HCT116 (cell line): ENCODE results near the gene PHLDA1. TPM values are rescaled to one million over a fixed set of nuclear protein-coding genes. Genes with fewer than 3 reads are reported as not detected.

Experiments used
- ATAC-seq: fragments of 200-7000 bp; cut with Tn5 transposase; 2 replicates; pipeline ENCODE4 v1.9.1; 2020; ENCODE audit warnings: mild to moderate bottlenecking, moderate library complexity
- BruUV-seq: library from RNA; stranded (reverse); fragments of 400-500 nt; replicated peaks from 2 replicates; lab custom pipeline; 2021; lab: Mats Ljungman, UMichigan
- CTCF ChIA-PET: fragments of 300-600 bp; sonication (Branson Sonifier 250); formaldehyde crosslinking; loops from one replicate; lab custom pipeline; 2021; ENCODE audit warnings: antibody characterized with exemption; lab: Charles Lee
- POLR2A ChIA-PET: fragments of 300-600, 350-600 bp; sonication (Branson Sonifier 250); formaldehyde crosslinking; loops from one replicate; lab custom pipeline; 2021; ENCODE audit warnings: antibody characterized with exemption; lab: Charles Lee
- RAD21 ChIA-PET, 2 experiments: fragments of 300-600 bp; sonication (Branson Sonifier 250); formaldehyde crosslinking; loops; one replicate each; lab custom pipeline; 2023; ENCODE audit warnings: low total read pairs in 2 of 2; ENCODE audit not compliant: uncharacterized antibody in 2 of 2, unreplicated experiment in 2 of 2, low non-redundant PET in 1 of 2; lab: Charles Lee
- DNase-seq: peaks from one replicate; pipeline ENCODE4 v3.0.0-alpha.2; 2010; ENCODE audit warnings: low read depth, low spot score
- H2AFZ ChIP-seq: fragments of 200-600 bp; shearing (Covaris generic), sonication (generic); 2 replicates; pipeline ENCODE4 v1.6.1; 2017; ENCODE audit warnings: low read depth, mixed run types, mixed read lengths, antibody characterized with exemption, low read length; ENCODE audit not compliant: poor library complexity, severe bottlenecking
- H3K27ac ChIP-seq: 2 replicates; pipeline ENCODE4 v1.5.1; 2012; ENCODE audit warnings: low read depth, low read length
- H3K27me3 ChIP-seq: fragments of 200-600 bp; sonication (generic); 2 replicates; pipeline ENCODE4 v1.6.1; 2016; ENCODE audit warnings: mixed run types, low read length, mixed read lengths; ENCODE audit not compliant: insufficient read depth
- H3K36me3 ChIP-seq, 2 experiments: fragments of 200-500 bp in 1 of 2; fragments of 200-600 bp in 1 of 2; sonication (Bioruptor generic) in 1 of 2; sonication (generic) in 1 of 2; 2 replicates each; pipeline versions ENCODE4 v1.5.1 to v1.6.1; 2014 to 2016; ENCODE audit warnings: low read length in 2 of 2, inconsistent platforms in 1 of 2, mixed read lengths in 1 of 2, mixed run types in 1 of 2; ENCODE audit not compliant: insufficient read depth in 2 of 2, control insufficient read depth in 1 of 2
- H3K4me1 ChIP-seq, 2 experiments: fragments of 200-600 bp in 1 of 2; sonication (generic) in 1 of 2; 2 replicates each; pipeline versions ENCODE4 v1.5.1 to v1.6.1; 2012 to 2017; ENCODE audit warnings: low read length in 2 of 2, inconsistent platforms in 1 of 2, mild to moderate bottlenecking in 1 of 2, mixed read lengths in 1 of 2, mixed run types in 1 of 2, moderate library complexity in 1 of 2; ENCODE audit not compliant: insufficient read depth in 2 of 2, control insufficient read depth in 1 of 2
- H3K4me2 ChIP-seq: fragments of 200-600 bp; sonication (generic); 2 replicates; pipeline ENCODE4 v1.6.1; 2017; ENCODE audit warnings: mixed run types, low read length, mixed read lengths
- H3K4me3 ChIP-seq, 2 experiments: fragments of 200-600 bp in 1 of 2; sonication (generic) in 1 of 2; replicated peaks in 1 of 2; 2 replicates each; pipeline ENCODE4 v1.5.1; 2011 to 2016; ENCODE audit warnings: low read length in 2 of 2, control low read depth in 1 of 2, low read depth in 1 of 2, mild to moderate bottlenecking in 1 of 2, mixed read lengths in 1 of 2, mixed run types in 1 of 2
- H3K79me2 ChIP-seq: fragments of 200-600 bp; sonication (generic); 2 replicates; pipeline ENCODE4 v1.6.1; 2017; ENCODE audit warnings: mild to moderate bottlenecking, mixed run types, low read length, moderate library complexity, mixed read lengths; ENCODE audit not compliant: insufficient read depth
- H3K9ac ChIP-seq: fragments of 200-600 bp; sonication (generic); 2 replicates; pipeline ENCODE4 v1.6.1; 2016; ENCODE audit warnings: low read length, mixed read lengths
- H3K9me2 ChIP-seq: fragments of 200-600 bp; sonication (generic), shearing (Covaris generic); 2 replicates; pipeline ENCODE4 v1.6.1; 2017; ENCODE audit warnings: mixed run types, mild to moderate bottlenecking, moderate library complexity; ENCODE audit not compliant: insufficient read depth
- H3K9me3 ChIP-seq, 2 experiments: fragments of 200-500 bp in 1 of 2; fragments of 200-600 bp in 1 of 2; sonication (Bioruptor generic) in 1 of 2; sonication (generic) in 1 of 2; 2 replicates each; pipeline ENCODE4 v1.6.1; 2014 to 2017; ENCODE audit warnings: low read length in 2 of 2, mixed read lengths in 2 of 2, inconsistent platforms in 1 of 2, low read depth in 1 of 2, mild to moderate bottlenecking in 1 of 2, mixed run types in 1 of 2, moderate library complexity in 1 of 2; ENCODE audit not compliant: control insufficient read depth in 1 of 2, insufficient read depth in 1 of 2
- H4K20me1 ChIP-seq: fragments of 200-600 bp; sonication (generic), shearing (Covaris generic); 2 replicates; pipeline ENCODE4 v1.6.1; 2017; ENCODE audit warnings: mixed run types, mild to moderate bottlenecking, moderate library complexity; ENCODE audit not compliant: insufficient read depth
- EZH2phosphoT487 ChIP-seq: fragments of 200-600 bp; IDR thresholded peaks from 2 replicates; pipeline ENCODE4 v1.6.1; 2018; ENCODE audit warnings: antibody characterized with exemption, borderline replicate concordance
- FOSL1 ChIP-seq: IDR thresholded peaks from 2 replicates; pipeline ENCODE4 v1.6.1; 2012; ENCODE audit warnings: low read depth
- JUND ChIP-seq: IDR thresholded peaks from 2 replicates; pipeline ENCODE4 v1.6.1; 2012
- POLR2A ChIP-seq: IDR thresholded peaks from 2 replicates; pipeline ENCODE4 v1.7.0; 2011; ENCODE audit warnings: borderline replicate concordance; ENCODE audit not compliant: insufficient read depth, insufficient read length; ENCODE audit errors: extremely low read depth
- POLR2AphosphoS5 ChIP-seq: IDR thresholded peaks from 2 replicates; pipeline ENCODE4 v1.6.1; 2011; ENCODE audit warnings: mild to moderate bottlenecking, low read depth, low read length, moderate library complexity
- SP1 ChIP-seq: IDR thresholded peaks from 2 replicates; pipeline ENCODE4 v1.6.1; 2012; ENCODE audit warnings: low read depth
- TCF7L2 ChIP-seq: IDR thresholded peaks from 2 replicates; pipeline ENCODE4 v1.7.0; 2011; ENCODE audit warnings: borderline replicate concordance, inconsistent platforms; ENCODE audit not compliant: insufficient read depth, insufficient read length; ENCODE audit errors: extremely low read depth
- intact Hi-C: fragments of 100-400 bp; cut with micrococcal nuclease; formaldehyde crosslinking; loops from 2 replicates; pipeline ENCODE4 v1.10.0; 2022
- total RNA-seq: library from RNA; stranded (reverse); gene quantifications from one replicate; pipeline ENCODE4 v1.2.1, GENCODE V29; 2021; ENCODE audit not compliant: unreplicated experiment

The PHLDA1 gene
- total RNA-seq, 1 experiment from 2014 or later = 231 TPM

- ATAC-seq (no peak), DNase-seq (no peak)
- Histone ChIP-seq H3K4me2 (no peak overlapping the region), H3K4me1 (no peaks in the 10 kb centered on the region), H3K27me3 (no peaks in the 10 kb centered on the region), H3K4me3 (no peak overlapping the region), H4K20me1 (peaks cover 15% of the 10 kb centered on the region), H3K79me2 (peaks cover 93% of the 10 kb centered on the region), H3K9ac (no peak overlapping the region), H3K9me3 (no peaks in the 10 kb centered on the region), H3K9me2 (no peaks in the 10 kb centered on the region), H2AFZ (no peak overlapping the region), H3K27ac (no peak overlapping the region), H3K36me3 (peaks cover 18 to 28% of the 10 kb centered on the region in 2 experiments)
- ChIA-PET CTCF (no interaction called here), RAD21 (no interaction called here), POLR2A (no interaction called here)
- intact Hi-C loops = no loop called here
- no peak for TF ChIP-seq POLR2A
- TF ChIP-seq SP1 = no peak
- BruUV-seq = TSS peak; percentile 2
Measured at GRCh38 chr12:76060111-76060510, 28.5 kb upstream of the PHLDA1 start.

GRCh38 chr12:76057326-76057725 is 25.8 kb upstream of the PHLDA1 start:
- H3K4me2 ChIP-seq = no peak overlapping the region
- no peaks in the 10 kb centered on the region for H3K4me1 ChIP-seq
- no peak for TF ChIP-seq POLR2AphosphoS5
- no peak for TF ChIP-seq TCF7L2
- TF ChIP-seq EZH2phosphoT487 = no peak
- no peak for TF ChIP-seq FOSL1
- no peak for TF ChIP-seq JUND
- no TSS peak for BruUV-seq
- ChIA-PET RAD21 (no interaction called here), CTCF (no interaction called here), POLR2A (no interaction called here)
- intact Hi-C loops = loop anchor here (10.0 kb wide), 1 partner anchor 287 kb away; the partner anchor contains the start of gene BBS10
- H3K79me2 ChIP-seq = peaks cover 81% of the 10 kb centered on the region
- H3K9me2 ChIP-seq = no peaks in the 10 kb centered on the region
- DNase-seq = no peak
- H3K36me3 ChIP-seq = peaks cover 26 to 34% of the 10 kb centered on the region in 2 experiments
- H3K27ac ChIP-seq = no peak overlapping the region
- H2AFZ ChIP-seq = no peak overlapping the region
- no peak overlapping the region for H3K4me3 ChIP-seq
- no peak for ATAC-seq
- no peaks in the 10 kb centered on the region for H3K27me3 ChIP-seq
- H3K9ac ChIP-seq = no peak overlapping the region
- peaks cover 11% of the 10 kb centered on the region; the same call in 1 of the 2 replicates for H4K20me1 ChIP-seq
- no peaks in the 10 kb centered on the region for H3K9me3 ChIP-seq
